Measurements from ENCODE around the gene RDH12.
"Not testable (repeated sequence)": the region's sequence is repeated elsewhere in the genome, so short reads cannot be mapped to it uniquely, and the experiment has no call there.

Gene RDH12

GRCh38 chr14:67698179-67698578, 3.5 kb upstream of the RDH12 start:
- intact Hi-C loops (cut with DNase I): loop anchor here (10.0 kb wide), 1 partner anchor 333 kb away; the partner anchor contains the start of gene EIF2S1
- no peak for DNase-seq

GRCh38 chr14:67703997-67704396, 2.3 kb downstream of the RDH12 start:
- intact Hi-C loops (cut with DNase I): loop anchor here (1.0 to 10.0 kb wide), 2 partner anchors 89 to 277 kb away; partner anchors contain the start of gene ARG2

GRCh38 chr14:67704484-67705089, 2.9 kb downstream of the RDH12 start:
- intact Hi-C loops (cut with DNase I): loop anchor here (1.0 to 10.0 kb wide), 2 partner anchors 90 to 277 kb away; partner anchors contain the start of gene ARG2
- DNase-seq: peak in 1 of 10 donors; percentile 20

More at GRCh38 chr14:67703997-67704396, 2.3 kb downstream of the RDH12 start:
- no peak for DNase-seq

- no peak for DNase-seq
- intact Hi-C loops (cut with DNase I): loop anchor here (10.0 kb wide), 1 partner anchor 90 kb away; the partner anchor contains the start of gene ARG2
Observed at GRCh38 chr14:67705211-67705610, 3.5 kb downstream of the RDH12 start.

- intact Hi-C loops (cut with DNase I): loop anchor here (10.0 kb wide), 1 partner anchor 95 kb away; the partner anchor contains the start of gene ARG2
- not testable (repeated sequence) for DNase-seq
Observed at GRCh38 chr14:67709346-67709745, 7.7 kb downstream of the RDH12 start.

- DNase-seq: not testable (repeated sequence)
- intact Hi-C loops (cut with DNase I): loop anchor here (10.0 kb wide), 1 partner anchor 95 kb away; the partner anchor contains the start of gene ARG2
Observed at GRCh38 chr14:67709796-67710195, 8.1 kb downstream of the RDH12 start.

- intact Hi-C loops (cut with DNase I): no loop called here
- DNase-seq: no peak
Observed at GRCh38 chr14:67710209-67710608, 8.5 kb downstream of the RDH12 start.

GRCh38 chr14:67717048-67717447, 15.4 kb downstream of the RDH12 start:
- intact Hi-C loops (cut with DNase I): no loop called here
- no peak for DNase-seq

- no peak for DNase-seq
- intact Hi-C loops (cut with DNase I): no loop called here
Observed at GRCh38 chr14:67718265-67718664, 16.6 kb downstream of the RDH12 start.

- DNase-seq; intact Hi-C loops (cut with DNase I): not testable (repeated sequence)
Observed at GRCh38 chr14:67719385-67719784, 17.7 kb downstream of the RDH12 start.

GRCh38 chr14:67719866-67720265, 18.2 kb downstream of the RDH12 start:
- intact Hi-C loops (cut with DNase I): no loop called here
- DNase-seq: no peak

- no peak for DNase-seq
- intact Hi-C loops (cut with DNase I): no loop called here
Observed at GRCh38 chr14:67721875-67722274, 20.2 kb downstream of the RDH12 start.

- DNase-seq: peak; percentile 32 to 94 (median 63)
- intact Hi-C loops (cut with DNase I): no loop called here
Observed at GRCh38 chr14:67722293-67722692, 20.6 kb downstream of the RDH12 start.

- intact Hi-C loops (cut with DNase I): no loop called here
Observed at GRCh38 chr14:67725171-67725570, 23.5 kb downstream of the RDH12 start.

GRCh38 chr14:67727361-67727760, 25.7 kb downstream of the RDH12 start:
- intact Hi-C loops (cut with DNase I): no loop called here
- no peak for DNase-seq

More at GRCh38 chr14:67725171-67725570, 23.5 kb downstream of the RDH12 start:
- DNase-seq: no peak

GRCh38 chr14:67728258-67728657, 26.6 kb downstream of the RDH12 start:
- DNase-seq: no peak
- intact Hi-C loops (cut with DNase I): no loop called here

- no peak for DNase-seq
- intact Hi-C loops (cut with DNase I): no loop called here
Observed at GRCh38 chr14:67729072-67729885, 27.6 kb downstream of the RDH12 start.

GRCh38 chr14:67733616-67734015, 31.9 kb downstream of the RDH12 start:
- DNase-seq: no peak
- intact Hi-C loops (cut with DNase I): no loop called here

- no peak for DNase-seq
- intact Hi-C loops (cut with DNase I): no loop called here
Observed at GRCh38 chr14:67734675-67735074, 33.0 kb downstream of the RDH12 start.

- intact Hi-C loops (cut with DNase I): no loop called here
- DNase-seq: no peak
Observed at GRCh38 chr14:67735336-67736147, 33.9 kb downstream of the RDH12 start.

GRCh38 chr14:67736771-67737170, 35.1 kb downstream of the RDH12 start:
- DNase-seq: no peak
- intact Hi-C loops (cut with DNase I): no loop called here

Data from posterior cingulate gyrus (tissue), 11 donors.